Spleen (tissue), 7 donors: ENCODE data around the gene TFRC.

Experiments used
- POLR2A ChIP-seq, 3 donors: fragments of 450-650 bp; IDR thresholded peaks; one replicate each; pipeline ENCODE4 v1.5.1; 2017; ENCODE audit warnings: antibody characterized with exemption in 3 of 3, mild to moderate bottlenecking in 1 of 3
- TF ChIP-seq, protein P1 (sequence below), 11 experiments: fragments of 200-600 bp in 7 of 11; fragments of 450-650 bp in 4 of 11; sonication (generic) in 4 of 11; IDR thresholded peaks in 8 of 11; conservative IDR thresholded peaks in 3 of 11; 1 replicate in 7 of 11; 2 replicates in 4 of 11; pipeline versions ENCODE4 v1.4.0 to v1.8.0; 2016 to 2021; ENCODE audit warnings: antibody characterized with exemption in 11 of 11, inconsistent platforms in 4 of 11, mild to moderate bottlenecking in 1 of 11
- donor health status: DM: no; HTN: no; CAD: no; lungs with moderate emphysema.
- donor health status: DM: no; HTN: no; CAD: no.
- donor health status: DM: no; HTN: no; CAD: no.

DNA sequence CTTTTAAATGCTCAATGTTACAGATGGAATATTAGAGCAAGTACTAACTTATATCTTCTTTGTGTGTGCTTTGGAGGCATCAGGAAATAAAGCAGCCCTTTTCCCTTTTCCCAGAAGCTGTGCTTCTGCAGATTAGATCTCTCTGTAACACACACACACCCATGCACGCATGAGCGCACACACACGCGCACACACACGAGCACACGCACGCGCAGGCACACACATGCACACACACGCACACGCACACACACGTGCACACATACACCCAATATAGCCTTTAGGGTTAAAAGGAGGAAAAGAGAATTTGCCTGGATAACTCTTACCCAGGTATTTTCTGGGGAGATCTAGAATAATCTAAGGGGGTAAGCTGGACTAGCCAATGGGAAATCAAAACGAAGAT, 56.9 kb downstream of the TFRC start:
- TF ChIP-seq, protein P1, sequence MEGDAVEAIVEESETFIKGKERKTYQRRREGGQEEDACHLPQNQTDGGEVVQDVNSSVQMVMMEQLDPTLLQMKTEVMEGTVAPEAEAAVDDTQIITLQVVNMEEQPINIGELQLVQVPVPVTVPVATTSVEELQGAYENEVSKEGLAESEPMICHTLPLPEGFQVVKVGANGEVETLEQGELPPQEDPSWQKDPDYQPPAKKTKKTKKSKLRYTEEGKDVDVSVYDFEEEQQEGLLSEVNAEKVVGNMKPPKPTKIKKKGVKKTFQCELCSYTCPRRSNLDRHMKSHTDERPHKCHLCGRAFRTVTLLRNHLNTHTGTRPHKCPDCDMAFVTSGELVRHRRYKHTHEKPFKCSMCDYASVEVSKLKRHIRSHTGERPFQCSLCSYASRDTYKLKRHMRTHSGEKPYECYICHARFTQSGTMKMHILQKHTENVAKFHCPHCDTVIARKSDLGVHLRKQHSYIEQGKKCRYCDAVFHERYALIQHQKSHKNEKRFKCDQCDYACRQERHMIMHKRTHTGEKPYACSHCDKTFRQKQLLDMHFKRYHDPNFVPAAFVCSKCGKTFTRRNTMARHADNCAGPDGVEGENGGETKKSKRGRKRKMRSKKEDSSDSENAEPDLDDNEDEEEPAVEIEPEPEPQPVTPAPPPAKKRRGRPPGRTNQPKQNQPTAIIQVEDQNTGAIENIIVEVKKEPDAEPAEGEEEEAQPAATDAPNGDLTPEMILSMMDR (IDR thresholded peaks at IDR 0.05 in 8 of 11, conservative IDR thresholded peaks at IDR 0.05 in 3 of 11), result no peak
- TF ChIP-seq POLR2A (IDR thresholded peaks at IDR 0.05), result no peak
